PC-9 (cell line): ENCODE results near the gene TMEM9. TPM values are rescaled to one million over a fixed set of nuclear protein-coding genes. Genes with fewer than 3 reads are reported as not detected.

ENCODE experiments used
- BruUV-seq: library from RNA; stranded (reverse); fragments of 400-500 nt; replicated peaks from 2 replicates; lab custom pipeline; 2021; lab: Mats Ljungman, UMichigan
- CTCF ChIA-PET: fragments of 300-600 bp; sonication (Branson Sonifier 250); formaldehyde crosslinking; loops from one replicate; lab custom pipeline; 2022; ENCODE audit warnings: antibody characterized with exemption; lab: Charles Lee
- POLR2A ChIA-PET: fragments of 300-600 bp; sonication (Branson Sonifier 250); formaldehyde crosslinking; loops from one replicate; lab custom pipeline; 2022; ENCODE audit warnings: antibody characterized with exemption; ENCODE audit not compliant: unreplicated experiment; lab: Charles Lee
- DNase-seq, 2 experiments: peaks; one replicate each; pipeline versions ENCODE4 v3.0.0 to v3.0.0-alpha.2; 2015 to 2022; ENCODE audit warnings: mixed read lengths in 1 of 2
- H2AFZ ChIP-seq: fragments of 200-600 bp; sonication (generic); 2 replicates; pipeline ENCODE4 v1.8.1; 2017; ENCODE audit warnings: antibody characterized with exemption
- H3F3A ChIP-seq: fragments of 200-600 bp; sonication (generic); 2 replicates; pipeline ENCODE4 v1.8.1; 2017; ENCODE audit warnings: antibody characterized with exemption, mild to moderate bottlenecking, low read depth; ENCODE audit not compliant: insufficient read depth
- H3K27ac ChIP-seq: fragments of 200-600 bp; sonication (generic); 2 replicates; pipeline ENCODE4 v1.6.1; 2016; ENCODE audit warnings: mixed run types
- H3K27me3 ChIP-seq: fragments of 200-600 bp; sonication (generic); 2 replicates; pipeline ENCODE4 v1.6.1; 2016; ENCODE audit warnings: low read depth, mixed run types; ENCODE audit not compliant: insufficient read depth
- H3K36me3 ChIP-seq: fragments of 200-600 bp; sonication (generic); 2 replicates; pipeline ENCODE4 v1.6.1; 2016; ENCODE audit warnings: low read depth, mixed run types
- H3K4me1 ChIP-seq: fragments of 200-600 bp; sonication (generic); replicated peaks from 2 replicates; pipeline ENCODE4 v1.6.1; 2016; ENCODE audit warnings: mixed run types; ENCODE audit not compliant: insufficient read depth
- H3K4me2 ChIP-seq: fragments of 200-600 bp; sonication (generic); 2 replicates; pipeline ENCODE4 v1.6.1; 2017; ENCODE audit warnings: mixed run types
- H3K4me3 ChIP-seq: fragments of 200-600 bp; sonication (generic); 2 replicates; pipeline ENCODE4 v1.6.1; 2016; ENCODE audit warnings: mixed run types
- H3K79me2 ChIP-seq: fragments of 200-600 bp; sonication (generic); 2 replicates; pipeline ENCODE4 v1.6.1; 2017; ENCODE audit warnings: low read depth, mixed run types
- H3K9me2 ChIP-seq: fragments of 200-600 bp; sonication (generic); 2 replicates; pipeline ENCODE4 v1.8.1; 2017; ENCODE audit warnings: mild to moderate bottlenecking; ENCODE audit not compliant: insufficient read depth
- H3K9me3 ChIP-seq: fragments of 200-600 bp; sonication (generic); 2 replicates; pipeline ENCODE4 v1.8.1; 2016; ENCODE audit warnings: low read depth; ENCODE audit not compliant: insufficient read depth
- H4K20me1 ChIP-seq: fragments of 200-600 bp; sonication (generic); 2 replicates; pipeline ENCODE4 v1.8.1; 2017; ENCODE audit not compliant: insufficient read depth
- EZH2 ChIP-seq: fragments of 200-600 bp; sonication (generic); IDR thresholded peaks from 2 replicates; pipeline ENCODE4 v1.8.0; 2017; ENCODE audit warnings: antibody characterized with exemption, low read depth
- intact Hi-C: fragments of 100-400 bp; cut with micrococcal nuclease; formaldehyde crosslinking; loops from one replicate; pipeline ENCODE4 v1.10.0; 2022; ENCODE audit not compliant: unreplicated experiment
- total RNA-seq: library from RNA; stranded (reverse); gene quantifications from 2 replicates; pipeline ENCODE4 v1.2.3, GENCODE V29; 2021
- TF ChIP-seq, protein P1 (sequence below): fragments of 200-600 bp; sonication (generic); conservative IDR thresholded peaks from 2 replicates; pipeline ENCODE4 v1.6.1; 2017; ENCODE audit warnings: mixed run types, antibody characterized with exemption, mild to moderate bottlenecking, moderate library complexity

The TMEM9 gene
- total RNA-seq, 1 experiment from 2014 or later, result 94.3 TPM

DNA sequence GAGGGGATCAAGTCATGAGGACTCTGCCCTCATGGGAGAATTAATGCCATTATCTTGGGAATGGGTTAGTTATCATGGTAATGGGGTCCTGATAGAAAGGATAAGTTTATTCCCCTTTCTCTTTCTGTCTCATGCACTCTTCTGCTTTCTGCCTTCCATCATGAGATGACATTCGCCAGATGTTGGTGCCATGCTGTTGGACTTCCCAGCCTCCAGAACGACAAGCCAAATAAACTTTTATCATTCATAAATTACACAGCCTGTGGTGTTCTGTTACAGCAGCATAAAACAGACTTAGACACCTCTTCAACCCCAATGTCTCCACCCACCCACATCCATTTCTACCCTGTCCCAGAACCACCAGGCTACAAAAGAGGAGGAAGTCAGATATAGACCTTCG is 24.4 kb upstream of the TMEM9 start:
- Histone ChIP-seq H3K9me3 (no peaks in the 10 kb centered on the region), H4K20me1 (no peaks in the 10 kb centered on the region), H3K4me3 (no peak overlapping the region), H3K79me2 (no peaks in the 10 kb centered on the region), H2AFZ (no peak overlapping the region), H3K4me1 (peaks cover 14% of the 10 kb centered on the region), H3K27ac (no peak overlapping the region), H3K27me3 (no peaks in the 10 kb centered on the region), H3K36me3 (no peaks in the 10 kb centered on the region), H3K4me2 (no peak overlapping the region), H3F3A (peaks cover 14% of the 10 kb centered on the region), H3K9me2 (no peaks in the 10 kb centered on the region)
- TF ChIP-seq EZH2, result no peak
- TF ChIP-seq, protein P1, sequence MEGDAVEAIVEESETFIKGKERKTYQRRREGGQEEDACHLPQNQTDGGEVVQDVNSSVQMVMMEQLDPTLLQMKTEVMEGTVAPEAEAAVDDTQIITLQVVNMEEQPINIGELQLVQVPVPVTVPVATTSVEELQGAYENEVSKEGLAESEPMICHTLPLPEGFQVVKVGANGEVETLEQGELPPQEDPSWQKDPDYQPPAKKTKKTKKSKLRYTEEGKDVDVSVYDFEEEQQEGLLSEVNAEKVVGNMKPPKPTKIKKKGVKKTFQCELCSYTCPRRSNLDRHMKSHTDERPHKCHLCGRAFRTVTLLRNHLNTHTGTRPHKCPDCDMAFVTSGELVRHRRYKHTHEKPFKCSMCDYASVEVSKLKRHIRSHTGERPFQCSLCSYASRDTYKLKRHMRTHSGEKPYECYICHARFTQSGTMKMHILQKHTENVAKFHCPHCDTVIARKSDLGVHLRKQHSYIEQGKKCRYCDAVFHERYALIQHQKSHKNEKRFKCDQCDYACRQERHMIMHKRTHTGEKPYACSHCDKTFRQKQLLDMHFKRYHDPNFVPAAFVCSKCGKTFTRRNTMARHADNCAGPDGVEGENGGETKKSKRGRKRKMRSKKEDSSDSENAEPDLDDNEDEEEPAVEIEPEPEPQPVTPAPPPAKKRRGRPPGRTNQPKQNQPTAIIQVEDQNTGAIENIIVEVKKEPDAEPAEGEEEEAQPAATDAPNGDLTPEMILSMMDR, result no peak
- intact Hi-C loops, result no loop called here
- no peak for DNase-seq
- POLR2A ChIA-PET, result no interaction called here
- CTCF ChIA-PET, result no interaction called here
- no TSS peak for BruUV-seq

DNA sequence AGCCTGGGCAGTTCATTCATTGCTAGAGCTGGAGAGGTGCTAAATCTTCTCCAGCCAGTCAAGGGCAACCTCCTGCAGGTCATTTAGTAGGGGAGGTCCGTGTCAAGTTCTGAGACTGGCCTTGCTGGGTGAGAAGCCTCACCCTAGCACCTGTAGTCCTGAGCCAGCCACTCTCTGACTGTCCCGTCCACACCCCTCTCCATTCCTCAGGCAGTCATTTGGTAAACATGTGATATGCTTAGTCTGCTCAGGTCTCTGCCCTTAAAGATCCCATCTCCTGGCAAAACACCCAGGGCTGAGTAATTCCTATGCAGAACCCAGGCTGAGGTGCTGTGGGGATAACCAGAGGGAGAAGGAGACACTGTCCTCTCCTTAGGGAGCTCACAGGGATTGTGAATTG is 22.7 kb upstream of the TMEM9 start:
- no peaks in the 10 kb centered on the region for H3K9me2 ChIP-seq
- no peak overlapping the region for H3K4me3 ChIP-seq
- H3K4me2 ChIP-seq, result 0 out of 2 replicates have a peak overlapping the region, but pooled peaks have one; percentile 3
- ChIA-PET CTCF (interaction anchor here (0.7 kb wide), 1 partner anchor 258 kb away, joined by 3 read pairs; no protein-coding TSS in a partner anchor), POLR2A (interaction anchor here (0.7 kb wide), 1 partner anchor 174 kb away, joined by 4 read pairs; no protein-coding TSS in a partner anchor)
- H3K79me2 ChIP-seq, result no peaks in the 10 kb centered on the region
- no peak overlapping the region for H2AFZ ChIP-seq
- no peak overlapping the region for H3K27ac ChIP-seq
- H3K27me3 ChIP-seq, result no peaks in the 10 kb centered on the region
- no peak for TF ChIP-seq EZH2
- TF ChIP-seq, protein P1, result no peak
- BruUV-seq, result no TSS peak
- H3K4me1 ChIP-seq, result peaks cover 32% of the 10 kb centered on the region
- no peaks in the 10 kb centered on the region for H4K20me1 ChIP-seq
- DNase-seq, result peak; percentile 50 to 69
- intact Hi-C loops, result no loop called here
- H3F3A ChIP-seq, result peaks cover 24% of the 10 kb centered on the region
- no peaks in the 10 kb centered on the region for H3K36me3 ChIP-seq
- H3K9me3 ChIP-seq, result no peaks in the 10 kb centered on the region

DNA sequence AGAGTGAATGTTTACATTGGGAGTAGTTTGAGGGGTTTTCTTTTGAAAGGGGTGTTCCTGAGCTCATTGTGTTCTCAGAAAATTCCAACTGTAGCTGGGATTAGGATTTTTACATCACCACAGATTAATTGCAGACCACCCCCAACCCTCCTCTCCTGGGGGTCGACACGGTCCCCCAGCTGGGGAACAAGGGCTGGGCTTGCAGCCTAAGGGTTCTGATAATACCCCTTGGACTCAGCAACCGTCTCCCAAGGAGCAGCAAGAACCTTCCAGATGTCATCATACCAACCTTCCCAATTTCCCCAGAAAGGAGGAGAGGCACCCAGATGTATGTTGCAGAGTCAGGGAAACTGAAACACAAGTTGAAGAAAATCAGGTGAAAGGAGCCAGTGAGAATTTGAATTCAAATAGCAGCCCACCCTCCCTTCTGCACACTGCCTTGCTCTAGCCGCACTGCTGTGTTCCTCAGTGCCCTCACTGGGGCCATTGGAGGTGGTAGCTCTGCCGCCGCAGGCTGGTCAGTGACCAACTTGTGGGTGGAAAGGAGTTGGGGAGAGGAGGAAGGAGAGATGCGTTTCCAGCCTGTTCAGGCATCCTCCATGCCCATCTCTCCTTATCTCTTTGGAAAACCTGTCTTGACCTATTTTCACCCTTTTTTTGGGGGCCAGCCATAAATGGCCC is 21.7 kb upstream of the TMEM9 start:
- Histone ChIP-seq H3K27ac (no peak overlapping the region), H3K79me2 (no peaks in the 10 kb centered on the region)
- TF ChIP-seq, protein P1, result no peak
- no peak for TF ChIP-seq EZH2

More for the DNA sequence above, 21.7 kb upstream of the TMEM9 start:
- no peak overlapping the region for H2AFZ ChIP-seq
- no peaks in the 10 kb centered on the region for H4K20me1 ChIP-seq
- H3K4me1 ChIP-seq, result peaks cover 38% of the 10 kb centered on the region
- no peaks in the 10 kb centered on the region for H3K9me3 ChIP-seq
- H3K9me2 ChIP-seq, result no peaks in the 10 kb centered on the region
- H3K36me3 ChIP-seq, result no peaks in the 10 kb centered on the region
- POLR2A ChIA-PET, result interaction anchor here (0.6 to 0.7 kb wide), 2 partner anchors 119 to 173 kb away, joined by 3 to 4 read pairs; no protein-coding TSS in a partner anchor
- no peak overlapping the region for H3K4me2 ChIP-seq
- no peaks in the 10 kb centered on the region for H3K27me3 ChIP-seq
- no peak overlapping the region for H3K4me3 ChIP-seq
- peaks cover 28% of the 10 kb centered on the region for H3F3A ChIP-seq
- intact Hi-C loops, result no loop called here
- CTCF ChIA-PET, result no interaction called here
- no peak for DNase-seq
- BruUV-seq, result no TSS peak
